ENCODE results near the gene TMEM273.

- TF ChIP-seq CTCF (IDR thresholded peaks at IDR 0.05) (no peak), POLR2A (IDR thresholded peaks at IDR 0.05) (no peak)
These were observed 49.8 kb downstream of the TMEM273 start for GRCh38 chr10:49138361-49138891.
